Liver (tissue), 3 donors: ENCODE results near the gene PPP1R12C.

ENCODE experiments used
- GABPA ChIP-seq, 2 donors: IDR thresholded peaks in 1 of 2; conservative IDR thresholded peaks in 1 of 2; 2 replicates each; pipeline ENCODE4 v1.6.1; 2016; ENCODE audit warnings: antibody characterized with exemption in 2 of 2, mild to moderate bottlenecking in 1 of 2, moderate library complexity in 1 of 2
- RXRA ChIP-seq, 2 donors: IDR thresholded peaks; 2 replicates each; pipeline ENCODE4 v1.6.1; 2017 to 2018; ENCODE audit warnings: antibody characterized with exemption in 2 of 2, mild to moderate bottlenecking in 1 of 2
- SP1 ChIP-seq: IDR thresholded peaks from 2 replicates; pipeline ENCODE4 v1.6.1; 2018; ENCODE audit warnings: antibody characterized with exemption, mild to moderate bottlenecking
- TAF1 ChIP-seq: conservative IDR thresholded peaks from 2 replicates; pipeline ENCODE4 v1.6.1; 2016; ENCODE audit warnings: antibody characterized with exemption, mild to moderate bottlenecking
- YY1 ChIP-seq: IDR thresholded peaks from 2 replicates; pipeline ENCODE4 v1.6.1; 2016; ENCODE audit warnings: antibody characterized with exemption, mild to moderate bottlenecking
- TF ChIP-seq, protein P1 (sequence below): IDR thresholded peaks from 2 replicates; pipeline ENCODE4 v1.6.1; 2016; ENCODE audit warnings: antibody characterized with exemption
- TF ChIP-seq, protein P2 (sequence below): fragments of 150-350 bp; IDR thresholded peaks from 2 replicates; pipeline ENCODE4 v1.5.1; 2017; ENCODE audit warnings: improper control_type of control experiment, low read depth, low read length; ENCODE audit not compliant: missing input control
- TF ChIP-seq, protein P3 (sequence below): IDR thresholded peaks from 2 replicates; pipeline ENCODE4 v1.6.1; 2016; ENCODE audit warnings: antibody characterized with exemption, mild to moderate bottlenecking
- donor health status: healthy.
- donor health status: healthy.

DNA sequence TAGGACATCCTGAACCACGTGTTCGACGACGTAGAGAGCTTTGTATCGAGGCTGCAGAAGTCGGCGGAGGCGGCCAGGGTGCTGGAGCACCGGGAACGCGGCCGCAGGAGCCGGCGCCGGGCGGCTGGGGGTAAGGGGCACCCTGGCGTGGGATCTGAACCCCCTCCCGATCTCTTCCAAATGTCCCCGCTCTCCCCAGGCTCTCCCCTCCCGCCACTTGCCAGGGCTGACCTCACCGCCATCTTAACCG is 35.7 kb downstream of the PPP1R12C start:
- TF ChIP-seq, protein P1, sequence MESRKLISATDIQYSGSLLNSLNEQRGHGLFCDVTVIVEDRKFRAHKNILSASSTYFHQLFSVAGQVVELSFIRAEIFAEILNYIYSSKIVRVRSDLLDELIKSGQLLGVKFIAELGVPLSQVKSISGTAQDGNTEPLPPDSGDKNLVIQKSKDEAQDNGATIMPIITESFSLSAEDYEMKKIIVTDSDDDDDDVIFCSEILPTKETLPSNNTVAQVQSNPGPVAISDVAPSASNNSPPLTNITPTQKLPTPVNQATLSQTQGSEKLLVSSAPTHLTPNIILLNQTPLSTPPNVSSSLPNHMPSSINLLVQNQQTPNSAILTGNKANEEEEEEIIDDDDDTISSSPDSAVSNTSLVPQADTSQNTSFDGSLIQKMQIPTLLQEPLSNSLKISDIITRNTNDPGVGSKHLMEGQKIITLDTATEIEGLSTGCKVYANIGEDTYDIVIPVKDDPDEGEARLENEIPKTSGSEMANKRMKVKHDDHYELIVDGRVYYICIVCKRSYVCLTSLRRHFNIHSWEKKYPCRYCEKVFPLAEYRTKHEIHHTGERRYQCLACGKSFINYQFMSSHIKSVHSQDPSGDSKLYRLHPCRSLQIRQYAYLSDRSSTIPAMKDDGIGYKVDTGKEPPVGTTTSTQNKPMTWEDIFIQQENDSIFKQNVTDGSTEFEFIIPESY: no peak
- TF ChIP-seq SP1 (no peak), TAF1 (no peak), GABPA (IDR thresholded peaks at IDR 0.05 in 1 of 2, conservative IDR thresholded peaks at IDR 0.05 in 1 of 2) (no peak), RXRA (IDR thresholded peaks at IDR 0.05) (no peak), YY1 (no peak)
- TF ChIP-seq, protein P2, sequence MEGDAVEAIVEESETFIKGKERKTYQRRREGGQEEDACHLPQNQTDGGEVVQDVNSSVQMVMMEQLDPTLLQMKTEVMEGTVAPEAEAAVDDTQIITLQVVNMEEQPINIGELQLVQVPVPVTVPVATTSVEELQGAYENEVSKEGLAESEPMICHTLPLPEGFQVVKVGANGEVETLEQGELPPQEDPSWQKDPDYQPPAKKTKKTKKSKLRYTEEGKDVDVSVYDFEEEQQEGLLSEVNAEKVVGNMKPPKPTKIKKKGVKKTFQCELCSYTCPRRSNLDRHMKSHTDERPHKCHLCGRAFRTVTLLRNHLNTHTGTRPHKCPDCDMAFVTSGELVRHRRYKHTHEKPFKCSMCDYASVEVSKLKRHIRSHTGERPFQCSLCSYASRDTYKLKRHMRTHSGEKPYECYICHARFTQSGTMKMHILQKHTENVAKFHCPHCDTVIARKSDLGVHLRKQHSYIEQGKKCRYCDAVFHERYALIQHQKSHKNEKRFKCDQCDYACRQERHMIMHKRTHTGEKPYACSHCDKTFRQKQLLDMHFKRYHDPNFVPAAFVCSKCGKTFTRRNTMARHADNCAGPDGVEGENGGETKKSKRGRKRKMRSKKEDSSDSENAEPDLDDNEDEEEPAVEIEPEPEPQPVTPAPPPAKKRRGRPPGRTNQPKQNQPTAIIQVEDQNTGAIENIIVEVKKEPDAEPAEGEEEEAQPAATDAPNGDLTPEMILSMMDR: no peak
- TF ChIP-seq, protein P3, sequence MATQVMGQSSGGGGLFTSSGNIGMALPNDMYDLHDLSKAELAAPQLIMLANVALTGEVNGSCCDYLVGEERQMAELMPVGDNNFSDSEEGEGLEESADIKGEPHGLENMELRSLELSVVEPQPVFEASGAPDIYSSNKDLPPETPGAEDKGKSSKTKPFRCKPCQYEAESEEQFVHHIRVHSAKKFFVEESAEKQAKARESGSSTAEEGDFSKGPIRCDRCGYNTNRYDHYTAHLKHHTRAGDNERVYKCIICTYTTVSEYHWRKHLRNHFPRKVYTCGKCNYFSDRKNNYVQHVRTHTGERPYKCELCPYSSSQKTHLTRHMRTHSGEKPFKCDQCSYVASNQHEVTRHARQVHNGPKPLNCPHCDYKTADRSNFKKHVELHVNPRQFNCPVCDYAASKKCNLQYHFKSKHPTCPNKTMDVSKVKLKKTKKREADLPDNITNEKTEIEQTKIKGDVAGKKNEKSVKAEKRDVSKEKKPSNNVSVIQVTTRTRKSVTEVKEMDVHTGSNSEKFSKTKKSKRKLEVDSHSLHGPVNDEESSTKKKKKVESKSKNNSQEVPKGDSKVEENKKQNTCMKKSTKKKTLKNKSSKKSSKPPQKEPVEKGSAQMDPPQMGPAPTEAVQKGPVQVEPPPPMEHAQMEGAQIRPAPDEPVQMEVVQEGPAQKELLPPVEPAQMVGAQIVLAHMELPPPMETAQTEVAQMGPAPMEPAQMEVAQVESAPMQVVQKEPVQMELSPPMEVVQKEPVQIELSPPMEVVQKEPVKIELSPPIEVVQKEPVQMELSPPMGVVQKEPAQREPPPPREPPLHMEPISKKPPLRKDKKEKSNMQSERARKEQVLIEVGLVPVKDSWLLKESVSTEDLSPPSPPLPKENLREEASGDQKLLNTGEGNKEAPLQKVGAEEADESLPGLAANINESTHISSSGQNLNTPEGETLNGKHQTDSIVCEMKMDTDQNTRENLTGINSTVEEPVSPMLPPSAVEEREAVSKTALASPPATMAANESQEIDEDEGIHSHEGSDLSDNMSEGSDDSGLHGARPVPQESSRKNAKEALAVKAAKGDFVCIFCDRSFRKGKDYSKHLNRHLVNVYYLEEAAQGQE: no peak
